ENCODE results near the gene DUSP15. TPM values are rescaled to one million over a fixed set of nuclear protein-coding genes. Genes with fewer than 3 reads are reported as not detected.
A peak's percentile ranks its signal among the peaks of the same experiment; 100 is the strongest.

Gene DUSP15
- total RNA-seq, 1 donor from 2014 or later = 8.4 TPM

DNA sequence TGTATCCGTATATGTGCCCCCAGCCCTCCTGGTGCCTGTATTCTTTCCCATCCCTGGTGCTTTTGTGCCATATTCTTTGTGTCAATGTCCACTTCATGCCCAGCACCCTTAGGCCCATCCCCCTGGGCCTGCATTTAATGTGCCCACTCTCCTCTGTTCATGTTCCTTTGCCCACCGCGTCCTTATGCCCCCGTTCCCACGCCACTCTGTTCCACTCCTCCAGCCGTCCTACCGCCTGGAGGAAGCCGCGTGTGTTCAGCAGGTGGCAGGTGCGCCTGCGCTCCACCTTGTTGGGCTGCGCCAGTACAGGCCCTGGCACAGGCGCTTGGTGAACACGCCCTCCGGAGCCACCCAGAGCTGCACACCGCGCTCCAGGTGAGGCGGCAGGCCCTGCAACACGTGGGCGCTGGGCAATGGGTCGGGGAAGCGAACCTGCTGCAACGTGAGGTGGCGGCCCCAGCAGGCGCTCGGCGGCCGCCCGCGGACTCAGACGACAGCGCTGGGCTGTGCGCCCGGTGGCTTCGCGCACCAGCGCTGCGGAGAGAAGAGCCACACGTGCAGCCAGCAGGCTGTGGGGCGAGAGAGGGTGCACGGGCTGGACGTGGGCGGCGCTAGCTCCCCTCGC lies 20.9 kb downstream of the DUSP15 start:
- Mint-ChIP-seq H3K4me3 (no peak overlapping the region), H3K27me3 (ENCODE audit: low read depth) (peaks cover 41% of the 10 kb centered on the region), H3K36me3 (no peaks in the 10 kb centered on the region), H3K9me3 (no peaks in the 10 kb centered on the region), H3K4me1 (peaks cover under 1% of the 10 kb centered on the region), H3K27ac (no peak overlapping the region)
- no peak for TF ChIP-seq CTCF (IDR thresholded peaks at IDR 0.05; ENCODE audit: unreplicated experiment)
- no peak for DNase-seq (ENCODE audit: low spot score in 2 of 2, unreplicated experiment in 2 of 2)

GRCh38 chr20:31848088-31848999 lies 22.0 kb downstream of the DUSP15 start:
- Mint-ChIP-seq H3K27me3 (ENCODE audit: low read depth) (peaks cover 41% of the 10 kb centered on the region), H3K4me3 (no peak overlapping the region), H3K9me3 (no peaks in the 10 kb centered on the region), H3K36me3 (no peaks in the 10 kb centered on the region), H3K27ac (no peak overlapping the region), H3K4me1 (peaks cover 9% of the 10 kb centered on the region)
- TF ChIP-seq CTCF (IDR thresholded peaks at IDR 0.05; ENCODE audit: unreplicated experiment) = no peak
- DNase-seq (ENCODE audit: low spot score in 2 of 2, unreplicated experiment in 2 of 2) = no peak

- no peak for TF ChIP-seq CTCF (IDR thresholded peaks at IDR 0.05; ENCODE audit: unreplicated experiment)
- Mint-ChIP-seq H3K4me3 (no peak overlapping the region), H3K27me3 (ENCODE audit: low read depth) (peaks cover 37% of the 10 kb centered on the region), H3K27ac (no peak overlapping the region), H3K4me1 (peaks cover 20% of the 10 kb centered on the region), H3K9me3 (no peaks in the 10 kb centered on the region), H3K36me3 (no peaks in the 10 kb centered on the region)
- no peak for DNase-seq (ENCODE audit: low spot score in 2 of 2, unreplicated experiment in 2 of 2)
Observed at GRCh38 chr20:31846793-31847138, 23.6 kb downstream of the DUSP15 start.

GRCh38 chr20:31845300-31845863 lies 24.9 kb downstream of the DUSP15 start, which contains the start of gene FOXS1:
FOXS1 (minus strand) TSS chr20:31845604; CDS start chr20:31845542, 62 bp downstream.
- Mint-ChIP-seq H3K4me3 (no peak within 1 kb of the TSS), H3K27ac (peak within 1 kb of the TSS; percentile 47), H3K9me3 (no peaks in the 10 kb centered on the region), H3K36me3 (no peaks in the 10 kb centered on the region), H3K27me3 (ENCODE audit: low read depth) (peaks cover 24% of the 10 kb centered on the region), H3K4me1 (peaks cover 24% of the 10 kb centered on the region)
- no peak for DNase-seq (ENCODE audit: low spot score in 2 of 2, unreplicated experiment in 2 of 2)
- no peak for TF ChIP-seq CTCF (IDR thresholded peaks at IDR 0.05; ENCODE audit: unreplicated experiment)

GRCh38 chr20:31844737-31845299 lies 25.5 kb downstream of the DUSP15 start:
- Mint-ChIP-seq H3K27me3 (ENCODE audit: low read depth) (peaks cover 18% of the 10 kb centered on the region), H3K4me3 (no peak overlapping the region), H3K9me3 (no peaks in the 10 kb centered on the region), H3K36me3 (no peaks in the 10 kb centered on the region), H3K4me1 (peaks cover 24% of the 10 kb centered on the region), H3K27ac (no peak overlapping the region)
- DNase-seq (ENCODE audit: low spot score in 2 of 2, unreplicated experiment in 2 of 2) = no peak
- TF ChIP-seq CTCF (IDR thresholded peaks at IDR 0.05; ENCODE audit: unreplicated experiment) = no peak

All from mesothelial cell of epicardium (in vitro differentiated cells).